Smooth muscle cell (in vitro differentiated cells): ENCODE results near the gene GNAT2. TPM values are rescaled to one million over a fixed set of nuclear protein-coding genes. Genes with fewer than 3 reads are reported as not detected.
A peak's percentile ranks its signal among the peaks of the same experiment; 100 is the strongest.

ENCODE experiments used
- DNase-seq: peaks from one replicate; lab custom pipeline; 2025; ENCODE audit not compliant: unreplicated experiment; lab: John Stamatoyannopoulos, UW
- H2AFZ ChIP-seq: fragments of 200-600 bp; sonication (generic); 2 replicates; pipeline ENCODE4 v1.6.0; 2016; ENCODE audit warnings: antibody characterized with exemption, low read depth, mild to moderate bottlenecking
- H3F3A ChIP-seq: fragments of 200-600 bp; sonication (generic); 2 replicates; pipeline ENCODE4 v1.6.0; 2017; ENCODE audit warnings: antibody characterized with exemption, low read depth
- H3K27ac ChIP-seq: fragments of 200-600 bp; sonication (generic); 2 replicates; pipeline ENCODE4 v1.5.1; 2016; ENCODE audit warnings: low read depth, mild to moderate bottlenecking
- H3K27me3 ChIP-seq: fragments of 200-600 bp; sonication (generic); 2 replicates; pipeline ENCODE4 v1.6.1; 2016; ENCODE audit warnings: low read depth, mild to moderate bottlenecking
- H3K36me3 ChIP-seq: fragments of 200-600 bp; sonication (generic); 2 replicates; pipeline ENCODE4 v1.5.1; 2016; ENCODE audit warnings: low read depth
- H3K4me1 ChIP-seq: fragments of 200-600 bp; sonication (generic); 2 replicates; pipeline ENCODE4 v1.5.1; 2016; ENCODE audit warnings: low read depth
- H3K4me2 ChIP-seq: fragments of 200-600 bp; sonication (generic); 2 replicates; pipeline ENCODE4 v1.6.0; 2016; ENCODE audit warnings: mild to moderate bottlenecking
- H3K4me3 ChIP-seq: fragments of 200-600 bp; sonication (generic); 2 replicates; pipeline ENCODE4 v1.5.1; 2016; ENCODE audit warnings: mild to moderate bottlenecking
- H3K79me2 ChIP-seq: fragments of 200-600 bp; sonication (generic); 2 replicates; pipeline ENCODE4 v1.6.0; 2016; ENCODE audit warnings: low read depth, mild to moderate bottlenecking
- H3K9ac ChIP-seq: fragments of 200-600 bp; sonication (generic); 2 replicates; pipeline ENCODE4 v1.6.0; 2016; ENCODE audit warnings: low read depth
- H3K9me3 ChIP-seq: fragments of 200-600 bp; sonication (generic); replicated peaks from 2 replicates; pipeline ENCODE4 v1.5.1; 2016; ENCODE audit warnings: low read depth
- H4K20me1 ChIP-seq: fragments of 200-600 bp; sonication (generic); 2 replicates; pipeline ENCODE4 v1.6.0; 2016; ENCODE audit warnings: low read depth
- WGBS: methylation state at CpG from one replicate; pipeline ENCODE4 v1.1.7; 2016; ENCODE audit warnings: low lambda C conversion rate; 5-methylcytosine and 5-hydroxymethylcytosine counted together
- polyA plus RNA-seq: library from polyadenylated mRNA; unstranded; fragments of >200 nt; fragmentation: Nextera tagmentation; extraction: Ambion mirVana; gene quantifications from 2 replicates; pipeline ENCODE4 v1.2.1, GENCODE V29; 2016
- total RNA-seq: library from RNA; depleted of rRNA; stranded (reverse); fragments of >200 nt; gene quantifications from 2 replicates; pipeline ENCODE4 v1.2.3, GENCODE V29; 2014
- TF ChIP-seq, protein P1 (sequence below): fragments of 200-600 bp; sonication (generic); IDR thresholded peaks from 2 replicates; pipeline ENCODE4 v1.5.1; 2017; ENCODE audit warnings: borderline replicate concordance, mild to moderate bottlenecking, antibody characterized with exemption; ENCODE audit not compliant: insufficient read depth, poor library complexity, severe bottlenecking

The GNAT2 gene
- total and polyA plus RNA-seq, 2 experiments from 2014 or later, result not detected

DNA sequence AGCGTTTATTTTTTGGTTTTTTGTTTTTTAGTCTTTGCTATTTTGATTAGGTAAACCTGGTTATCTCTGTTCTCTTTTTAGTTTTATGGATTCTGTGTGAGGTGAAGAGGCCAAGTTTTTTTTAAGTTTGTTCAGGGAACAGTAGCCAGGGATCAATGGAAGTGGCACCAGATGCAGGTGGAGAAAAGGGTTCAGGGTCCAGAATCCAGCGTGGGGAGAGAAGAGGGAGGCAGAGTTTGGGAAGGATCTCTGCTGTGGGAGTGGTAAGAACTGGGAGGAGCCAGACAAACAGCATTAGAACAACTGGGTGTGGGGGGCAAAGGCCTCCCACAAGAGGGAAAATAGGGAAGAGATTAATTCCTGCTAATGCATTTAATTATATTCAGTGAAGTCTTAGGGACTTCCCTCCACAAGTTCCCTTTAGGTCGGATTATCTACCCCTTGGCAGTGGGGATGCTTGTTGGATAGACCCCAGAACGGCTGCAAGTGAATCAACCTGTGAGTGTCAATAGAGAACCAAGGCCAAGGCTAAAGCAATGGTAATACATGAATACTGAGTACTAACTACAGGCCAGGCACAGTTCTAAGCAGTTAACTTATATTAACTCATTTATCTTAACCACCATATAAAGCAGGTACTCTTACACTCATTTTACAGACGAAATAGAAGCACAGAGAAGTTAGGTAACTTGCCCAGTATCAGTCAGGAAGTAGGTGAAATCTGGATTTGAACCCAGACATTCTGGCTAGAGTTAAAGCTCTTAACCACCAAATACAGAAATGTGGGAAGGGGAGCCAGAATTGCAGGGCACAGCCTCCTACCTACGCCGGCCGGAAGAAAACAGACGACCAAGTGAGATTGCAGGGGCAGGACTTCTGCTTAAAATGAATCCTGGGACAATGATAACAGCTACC lies 498 bp downstream of the GNAT2 start:
- no peaks in the 10 kb centered on the region for H3K9me3 ChIP-seq
- TF ChIP-seq, protein P1, sequence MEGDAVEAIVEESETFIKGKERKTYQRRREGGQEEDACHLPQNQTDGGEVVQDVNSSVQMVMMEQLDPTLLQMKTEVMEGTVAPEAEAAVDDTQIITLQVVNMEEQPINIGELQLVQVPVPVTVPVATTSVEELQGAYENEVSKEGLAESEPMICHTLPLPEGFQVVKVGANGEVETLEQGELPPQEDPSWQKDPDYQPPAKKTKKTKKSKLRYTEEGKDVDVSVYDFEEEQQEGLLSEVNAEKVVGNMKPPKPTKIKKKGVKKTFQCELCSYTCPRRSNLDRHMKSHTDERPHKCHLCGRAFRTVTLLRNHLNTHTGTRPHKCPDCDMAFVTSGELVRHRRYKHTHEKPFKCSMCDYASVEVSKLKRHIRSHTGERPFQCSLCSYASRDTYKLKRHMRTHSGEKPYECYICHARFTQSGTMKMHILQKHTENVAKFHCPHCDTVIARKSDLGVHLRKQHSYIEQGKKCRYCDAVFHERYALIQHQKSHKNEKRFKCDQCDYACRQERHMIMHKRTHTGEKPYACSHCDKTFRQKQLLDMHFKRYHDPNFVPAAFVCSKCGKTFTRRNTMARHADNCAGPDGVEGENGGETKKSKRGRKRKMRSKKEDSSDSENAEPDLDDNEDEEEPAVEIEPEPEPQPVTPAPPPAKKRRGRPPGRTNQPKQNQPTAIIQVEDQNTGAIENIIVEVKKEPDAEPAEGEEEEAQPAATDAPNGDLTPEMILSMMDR, result no peak
- peaks cover 40% of the 10 kb centered on the region for H3K79me2 ChIP-seq
- peak overlapping the region; percentile 96 for H3K9ac ChIP-seq
- WGBS, result 48% methylated on average over 9 of the region's 9 CpGs
- peaks cover 7% of the 10 kb centered on the region for H3F3A ChIP-seq
- peak overlapping the region; percentile 83 for H3K4me3 ChIP-seq
- no peaks in the 10 kb centered on the region for H3K27me3 ChIP-seq
- H2AFZ ChIP-seq, result no peak overlapping the region
- peak overlapping the region; percentile 95 for H3K27ac ChIP-seq
- DNase-seq, result no peak
- H3K36me3 ChIP-seq, result no peaks in the 10 kb centered on the region
- H3K4me1 ChIP-seq, result peaks cover 17% of the 10 kb centered on the region
- peaks cover 30% of the 10 kb centered on the region for H4K20me1 ChIP-seq
- peak overlapping the region; percentile 96 for H3K4me2 ChIP-seq

- Histone ChIP-seq H3K4me3 (no peak overlapping the region), H3F3A (peaks cover 7% of the 10 kb centered on the region), H3K9me3 (no peaks in the 10 kb centered on the region), H3K4me2 (peak overlapping the region; percentile 34), H3K27me3 (no peaks in the 10 kb centered on the region), H3K27ac (peak overlapping the region; percentile 95), H3K79me2 (peaks cover 24% of the 10 kb centered on the region), H3K9ac (no peak overlapping the region), H4K20me1 (peaks cover 14% of the 10 kb centered on the region), H3K36me3 (no peaks in the 10 kb centered on the region), H3K4me1 (peaks cover 17% of the 10 kb centered on the region), H2AFZ (no peak overlapping the region)
- no peak for DNase-seq
- TF ChIP-seq, protein P1, result no peak
- 6% methylated on average over 3 of the region's 3 CpGs for WGBS
Measured at GRCh38 chr1:109617291-109617801, 2.1 kb downstream of the GNAT2 start.

DNA sequence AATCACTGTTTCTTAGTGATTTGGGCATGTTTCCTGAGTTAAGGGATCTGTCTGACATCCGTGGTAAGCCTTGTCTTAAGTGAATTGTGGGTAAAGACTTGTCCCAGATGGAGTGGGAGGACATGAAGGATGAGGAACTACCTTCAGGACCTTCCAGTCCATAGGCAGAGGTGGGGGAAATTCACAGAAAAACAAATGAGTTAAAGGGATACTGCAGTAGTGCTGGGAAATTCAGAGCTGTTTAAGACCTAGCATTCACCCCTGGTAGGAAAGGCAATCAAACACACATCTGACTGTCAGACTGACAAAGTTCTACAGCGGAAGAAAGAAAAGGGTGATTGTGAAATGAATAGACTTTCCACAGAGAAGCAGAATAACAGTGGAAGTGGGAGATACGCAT lies 3.0 kb downstream of the GNAT2 start:
- peaks cover 17% of the 10 kb centered on the region for H3K4me1 ChIP-seq
- no peaks in the 10 kb centered on the region for H3K9me3 ChIP-seq
- H3K79me2 ChIP-seq, result peaks cover 15% of the 10 kb centered on the region
- H3K27ac ChIP-seq, result peak overlapping the region; percentile 95
- no peak overlapping the region for H3K4me3 ChIP-seq
- no peak overlapping the region for H3K4me2 ChIP-seq
- H3K27me3 ChIP-seq, result no peaks in the 10 kb centered on the region
- peaks cover 7% of the 10 kb centered on the region for H3F3A ChIP-seq
- peaks cover 4% of the 10 kb centered on the region for H4K20me1 ChIP-seq
- H3K9ac ChIP-seq, result no peak overlapping the region
- 88% methylated on average over 3 of the region's 3 CpGs for WGBS
- no peaks in the 10 kb centered on the region for H3K36me3 ChIP-seq
- H2AFZ ChIP-seq, result no peak overlapping the region
- TF ChIP-seq, protein P1, result no peak
- no peak for DNase-seq
